H1 (cell line): ENCODE measurements around the gene EZH1. TPM values are rescaled to one million over a fixed set of nuclear protein-coding genes. Genes with fewer than 3 reads are reported as not detected.
A peak's percentile ranks its signal among the peaks of the same experiment; 100 is the strongest.

Source experiments
- CTCF ChIA-PET: fragments of 300-600 bp; sonication (Branson Sonifier 250); formaldehyde crosslinking; loops from one replicate; lab custom pipeline; 2021; ENCODE audit not compliant: partially characterized antibody; lab: Charles Lee
- POLR2A ChIA-PET: fragments of 300-600 bp; sonication (Branson Sonifier 250); formaldehyde crosslinking; loops from one replicate; lab custom pipeline; 2021; ENCODE audit warnings: inconsistent platforms; ENCODE audit not compliant: partially characterized antibody; lab: Charles Lee
- DNase-seq, 2 experiments: peaks; one replicate each; pipeline versions ENCODE4 v3.0.0 to v3.0.0-alpha.2; 2010 to 2022; ENCODE audit warnings: low spot score in 2 of 2, low read depth in 1 of 2, mixed read lengths in 1 of 2
- FAIRE-seq: peaks from 2 replicates; lab custom pipeline; 2011; peaks lifted over from hg19 to GRCh38; lab: Jason Lieb, UNC
- H2AFZ ChIP-seq: 2 replicates; pipeline ENCODE4 v1.8.1; 2012; ENCODE audit warnings: low read length, inconsistent platforms
- H2AK5ac ChIP-seq: 2 replicates; pipeline ENCODE4 v1.6.1; 2013; ENCODE audit warnings: low read depth, low read length
- H2BK120ac ChIP-seq: replicated peaks from 2 replicates; pipeline ENCODE3; 2013; ENCODE audit warnings: low read depth, low read length, inconsistent platforms
- H2BK12ac ChIP-seq: 2 replicates; pipeline ENCODE4 v1.6.1; 2013; ENCODE audit warnings: low read depth, low read length
- H2BK15ac ChIP-seq: 2 replicates; pipeline ENCODE4 v1.6.1; 2013; ENCODE audit warnings: low read length
- H2BK20ac ChIP-seq: 2 replicates; pipeline ENCODE4 v1.6.1; 2013; ENCODE audit warnings: low read length
- H2BK5ac ChIP-seq: 2 replicates; pipeline ENCODE4 v1.6.1; 2013; ENCODE audit warnings: low read depth, low read length
- H3K14ac ChIP-seq: 2 replicates; pipeline ENCODE4 v1.6.1; 2013; ENCODE audit warnings: inconsistent platforms; ENCODE audit not compliant: insufficient read length
- H3K18ac ChIP-seq: 2 replicates; pipeline ENCODE4 v1.6.1; 2013; ENCODE audit warnings: low read length; ENCODE audit errors: extremely low read depth
- H3K23ac ChIP-seq: 2 replicates; pipeline ENCODE4 v1.6.1; 2013; ENCODE audit warnings: inconsistent platforms; ENCODE audit not compliant: insufficient read length
- H3K23me2 ChIP-seq: 2 replicates; pipeline ENCODE4 v1.6.1; 2013; ENCODE audit warnings: low read depth, low read length
- H3K27ac ChIP-seq: 2 replicates; pipeline ENCODE4 v1.6.1; 2011; ENCODE audit warnings: low read depth, low read length, inconsistent platforms
- H3K27me3 ChIP-seq, 4 experiments: replicated peaks in 1 of 4; 1 replicate in 1 of 4; 2 replicates in 3 of 4; pipeline versions ENCODE4 v1.6.1 to v1.8.1; 2011 to 2013; ENCODE audit warnings: low read length in 3 of 4, mild to moderate bottlenecking in 3 of 4, inconsistent platforms in 2 of 4, mixed read lengths in 2 of 4, moderate library complexity in 1 of 4; ENCODE audit not compliant: control insufficient read depth in 3 of 4, insufficient read depth in 3 of 4; ENCODE audit errors: extremely low read depth in 1 of 4
- H3K36me3 ChIP-seq, 4 experiments: 2 replicates each; pipeline versions ENCODE4 v1.6.1 to v1.8.1; 2011 to 2013; ENCODE audit warnings: mild to moderate bottlenecking in 4 of 4, low read length in 3 of 4, moderate library complexity in 2 of 4, control low read depth in 1 of 4, inconsistent platforms in 1 of 4; ENCODE audit not compliant: insufficient read depth in 4 of 4, control insufficient read depth in 2 of 4
- H3K4ac ChIP-seq: replicated peaks from 2 replicates; pipeline ENCODE3; 2013; ENCODE audit warnings: low read length, low read depth, mixed read lengths, inconsistent platforms; ENCODE audit not compliant: insufficient read length
- H3K4me1 ChIP-seq, 4 experiments: replicated peaks in 1 of 4; 1 replicate in 1 of 4; 2 replicates in 3 of 4; pipeline versions ENCODE4 v1.6.1 to v1.8.1; 2011 to 2013; ENCODE audit warnings: low read length in 3 of 4, inconsistent platforms in 2 of 4, mixed read lengths in 1 of 4; ENCODE audit not compliant: insufficient read depth in 4 of 4, control insufficient read depth in 3 of 4
- H3K4me2 ChIP-seq, 2 experiments: 2 replicates each; pipeline versions ENCODE4 v1.6.1 to v1.8.1; 2011 to 2013; ENCODE audit warnings: low read depth in 2 of 2, low read length in 2 of 2, control low read depth in 1 of 2, inconsistent platforms in 1 of 2, mild to moderate bottlenecking in 1 of 2; ENCODE audit not compliant: insufficient read depth in 1 of 2
- H3K4me3 ChIP-seq, 4 experiments: fragments of 200-600, 300-600 bp in 1 of 4; sonication (generic), shearing (Covaris generic), sonication (Bioruptor Twin) in 1 of 4; 2 replicates each; pipeline versions ENCODE4 v1.5.1 to v1.8.1; 2011 to 2016; ENCODE audit warnings: low read length in 4 of 4, low read depth in 3 of 4, control low read depth in 2 of 4, inconsistent platforms in 2 of 4, mild to moderate bottlenecking in 2 of 4, mixed read lengths in 1 of 4, moderate library complexity in 1 of 4; ENCODE audit not compliant: insufficient read depth in 2 of 4; ENCODE audit errors: extremely low read depth in 1 of 4
- H3K56ac ChIP-seq: replicated peaks from 2 replicates; pipeline ENCODE3; 2013; ENCODE audit warnings: low read depth, mild to moderate bottlenecking, mixed read lengths, low read length, inconsistent platforms; ENCODE audit not compliant: insufficient read length
- H3K79me1 ChIP-seq: 2 replicates; pipeline ENCODE4 v1.6.1; 2013; ENCODE audit warnings: low read depth, low read length, control low read depth
- H3K79me2 ChIP-seq, 2 experiments: 2 replicates each; pipeline versions ENCODE4 v1.6.1 to v1.8.1; 2012 to 2013; ENCODE audit warnings: low read length in 2 of 2, mild to moderate bottlenecking in 2 of 2, inconsistent platforms in 1 of 2; ENCODE audit not compliant: insufficient read depth in 2 of 2, control insufficient read depth in 1 of 2
- H3K9ac ChIP-seq, 4 experiments: replicated peaks in 1 of 4; 1 replicate in 1 of 4; 2 replicates in 3 of 4; pipeline versions ENCODE4 v1.6.1 to v1.8.1; 2011 to 2013; ENCODE audit warnings: low read depth in 3 of 4, low read length in 3 of 4, control low read depth in 2 of 4, mild to moderate bottlenecking in 2 of 4, moderate library complexity in 2 of 4, inconsistent platforms in 1 of 4; ENCODE audit errors: extremely low read depth in 1 of 4
- H3K9me3 ChIP-seq, 2 experiments: 2 replicates each; pipeline versions ENCODE4 v1.6.1 to v1.8.1; 2012 to 2013; ENCODE audit warnings: mild to moderate bottlenecking in 2 of 2, moderate library complexity in 2 of 2, control low read depth in 1 of 2, inconsistent platforms in 1 of 2, low read depth in 1 of 2, low read length in 1 of 2, mixed read lengths in 1 of 2; ENCODE audit not compliant: insufficient read depth in 2 of 2
- H4K20me1 ChIP-seq, 2 experiments: replicated peaks in 1 of 2; 2 replicates each; pipeline versions ENCODE3 to v1.8.1; 2011 to 2013; ENCODE audit warnings: inconsistent platforms in 2 of 2, low read length in 2 of 2, mild to moderate bottlenecking in 1 of 2; ENCODE audit not compliant: insufficient read depth in 2 of 2, control insufficient read depth in 1 of 2
- H4K5ac ChIP-seq: 2 replicates; pipeline ENCODE4 v1.6.1; 2013; ENCODE audit warnings: low read length, low read depth, mixed read lengths, inconsistent platforms; ENCODE audit not compliant: insufficient read length
- H4K8ac ChIP-seq: 2 replicates; pipeline ENCODE4 v1.8.0; 2013; ENCODE audit warnings: mild to moderate bottlenecking, moderate library complexity, low read length, inconsistent platforms; ENCODE audit not compliant: insufficient read depth; ENCODE audit errors: extremely low read depth
- H4K91ac ChIP-seq: replicated peaks from 2 replicates; pipeline ENCODE3; 2013; ENCODE audit warnings: low read length, mixed read lengths, inconsistent platforms; ENCODE audit not compliant: insufficient read length
- EGR1 ChIP-seq: IDR thresholded peaks from 2 replicates; pipeline ENCODE4 v1.6.1; 2011; ENCODE audit warnings: low read depth, low read length, borderline replicate concordance
- KDM5A ChIP-seq: fragments of 200-600 bp; IDR thresholded peaks from 2 replicates; pipeline ENCODE4 v1.7.1; 2012; ENCODE audit warnings: mild to moderate bottlenecking, low read length, inconsistent platforms, mixed read lengths
- POU5F1 ChIP-seq: IDR thresholded peaks from 2 replicates; pipeline ENCODE4 v1.6.1; 2011; ENCODE audit warnings: low read depth, mild to moderate bottlenecking, low read length, moderate library complexity
- RBBP5 ChIP-seq: IDR thresholded peaks from 2 replicates; pipeline ENCODE4 v1.7.1; 2012; ENCODE audit warnings: low read depth, mild to moderate bottlenecking, inconsistent platforms, low read length, moderate library complexity, borderline replicate concordance
- RXRA ChIP-seq: IDR thresholded peaks from 2 replicates; pipeline ENCODE4 v1.6.1; 2011; ENCODE audit warnings: low read depth, mild to moderate bottlenecking, low read length, moderate library complexity; ENCODE audit not compliant: insufficient read depth
- WGBS, 2 experiments: shearing (Covaris generic) in 1 of 2; methylation state at CpG; one replicate each; pipeline versions ENCODE4 v1.1.6 to v1.1.7; 2013 to 2015; ENCODE audit warnings: low lambda C conversion rate in 2 of 2, mixed read lengths in 2 of 2, inconsistent platforms in 1 of 2, low coverage in 1 of 2, missing lambda C conversion rate in 1 of 2; ENCODE audit not compliant: insufficient replicate concordance in 2 of 2, insufficient coverage in 1 of 2, insufficient read length in 1 of 2; ENCODE audit errors: extremely low coverage in 1 of 2, missing lambda C conversion rate in 1 of 2; 5-methylcytosine and 5-hydroxymethylcytosine counted together
- polyA plus RNA-seq, 7 experiments: library from polyadenylated mRNA; depleted of rRNA in 3 of 7; stranded (reverse) in 5 of 7; unstranded in 2 of 7; fragments of >200 nt in 5 of 7; fragments of 200-250 nt in 2 of 7; gene quantifications; 1 replicate in 5 of 7; 2 replicates in 1 of 7; 4 replicates in 1 of 7; pipeline versions ENCODE4 v1.2.1 to v1.2.3, GENCODE V29; 2011 to 2013; ENCODE audit warnings: missing spikeins in 2 of 7, mixed read lengths in 2 of 7
- total RNA-seq: library from RNA; stranded (reverse); fragmentation: NEBNext Ultra II Directional; extraction: Animal tissue kit (Norgen Biotek cat#: 25700); gene quantifications from 2 replicates; pipeline ENCODE4 v1.2.1, GENCODE V29; 2021

Gene EZH1
- total and polyA plus RNA-seq, 2 of the 8 experiments (the other 6 are each of a cell fraction or from before 2014, with no cell fraction given), result 17.4 to 20.8 TPM

DNA sequence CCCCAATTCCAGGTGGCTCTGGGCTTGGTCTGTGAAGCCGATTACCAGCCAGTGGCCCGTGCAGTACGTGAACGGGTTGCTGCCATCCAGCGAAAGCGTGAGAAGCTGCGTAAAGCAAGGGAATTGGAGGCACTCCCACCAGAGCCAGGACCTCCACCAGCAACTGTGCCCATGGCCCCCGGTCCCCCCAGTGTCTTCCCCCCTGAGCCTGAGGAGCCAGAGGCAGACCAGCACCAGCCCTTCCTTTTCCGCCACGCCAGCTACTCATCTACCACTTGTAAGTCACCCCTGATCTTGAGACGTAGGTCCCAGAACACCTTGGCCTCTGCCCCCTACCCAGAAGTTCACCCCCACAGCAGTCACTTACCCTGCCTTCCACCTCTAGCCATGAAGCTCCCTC is 42.4 kb upstream of the EZH1 start:
- Histone ChIP-seq H3K14ac (no peak overlapping the region), H3K27me3 (peaks cover 0 to 13% (median 5%) of the 10 kb centered on the region in 4 experiments; a peak in 2 of 7 replicates)
- no peak for FAIRE-seq
- TF ChIP-seq POU5F1 (no peak), RBBP5 (no peak), EGR1 (no peak), RXRA (no peak), KDM5A (no peak)
- TF ChIP-seq, all 59 proteins: peak for 0
- Histone ChIP-seq H2AK5ac (no peak overlapping the region), H2BK20ac (no peak overlapping the region), H2BK120ac (no peak overlapping the region), H3K4me2 (no peak overlapping the region), H3K27ac (no peak overlapping the region), H3K36me3 (no peaks in the 10 kb centered on the region), H4K5ac (no peak overlapping the region), H2BK5ac (no peak overlapping the region), H2AFZ (no peak overlapping the region), H4K20me1 (no peaks in the 10 kb centered on the region), H3K4me3 (no peak overlapping the region), H3K23ac (no peak overlapping the region), H3K23me2 (no peaks in the 10 kb centered on the region), H3K4me1 (peaks cover 0 to 5% (median 0%) of the 10 kb centered on the region in 4 experiments; a peak in 1 of 7 replicates), H2BK12ac (no peak overlapping the region), H3K9ac (no peak overlapping the region), H4K8ac (peak overlapping the region; percentile 28; the same call in 1 of the 2 replicates), H3K4ac (no peak overlapping the region), H3K18ac (no peak overlapping the region), H3K79me2 (no peaks in the 10 kb centered on the region), H2BK15ac (no peak overlapping the region), H3K79me1 (no peaks in the 10 kb centered on the region), H3K9me3 (no peaks in the 10 kb centered on the region), H4K91ac (no peak overlapping the region), H3K56ac (no peak overlapping the region)
- DNase-seq, result no peak
- WGBS, 2 experiments, result 87% methylated on average over 11 of the region's 11 CpGs; no CpG with 5 or more reads in 1 of the 2 experiments
- ChIA-PET POLR2A (interaction anchor here (1.1 to 2.3 kb wide), 4 partner anchors 9 to 15 kb away, joined by 3 to 9 read pairs (median 4); partner anchors contain the start of genes CNTD1, COA3 and VPS25), CTCF (interaction anchor here (0.7 to 1.1 kb wide), 2 partner anchors 24 to 104 kb away, joined by 3 to 6 read pairs; no protein-coding TSS in a partner anchor)
